GM18520 (cell line): ENCODE results near the gene RIPOR3.
"Not testable (repeated sequence)": the region's sequence is repeated elsewhere in the genome, so short reads cannot be mapped to it uniquely, and the experiment has no call there.

Experiments used
- ATAC-seq: cut with Tn5 transposase; IDR thresholded peaks from one replicate; pipeline ENCODE4 v1.9.1; 2021; ENCODE audit not compliant: unreplicated experiment

RIPOR3 gene

DNA sequence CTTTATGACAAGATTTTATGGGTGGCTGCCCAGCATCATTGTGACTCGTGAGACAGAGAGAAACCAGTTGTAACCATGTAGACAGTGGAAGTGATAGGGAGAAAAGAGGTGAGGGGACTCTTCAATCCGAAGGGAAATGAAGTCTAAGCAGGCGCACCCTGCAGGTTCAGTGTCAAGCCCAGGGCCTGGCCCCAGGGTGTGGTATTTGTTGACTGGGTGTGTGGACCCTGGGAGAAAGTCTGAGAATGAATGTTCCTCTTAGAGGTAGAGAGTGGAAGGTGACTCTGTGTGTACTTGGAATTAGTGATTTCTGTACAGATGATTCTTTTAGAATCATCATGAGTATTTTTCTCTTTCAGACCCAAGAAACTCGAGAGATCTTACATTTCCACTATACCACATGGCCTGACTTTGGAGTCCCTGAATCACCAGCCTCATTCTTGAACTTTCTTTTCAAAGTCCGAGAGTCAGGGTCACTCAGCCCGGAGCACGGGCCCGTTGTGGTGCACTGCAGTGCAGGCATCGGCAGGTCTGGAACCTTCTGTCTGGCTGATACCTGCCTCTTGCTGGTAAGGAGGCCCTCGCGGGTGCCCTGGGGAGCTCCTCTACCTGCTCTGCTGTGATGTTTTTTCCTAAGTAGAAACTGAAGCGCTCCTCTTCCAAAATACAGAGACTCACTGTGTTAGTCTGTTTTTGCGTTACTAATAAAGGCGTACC lies 113.1 kb downstream of the RIPOR3 start:
- ATAC-seq, result no peak

DNA sequence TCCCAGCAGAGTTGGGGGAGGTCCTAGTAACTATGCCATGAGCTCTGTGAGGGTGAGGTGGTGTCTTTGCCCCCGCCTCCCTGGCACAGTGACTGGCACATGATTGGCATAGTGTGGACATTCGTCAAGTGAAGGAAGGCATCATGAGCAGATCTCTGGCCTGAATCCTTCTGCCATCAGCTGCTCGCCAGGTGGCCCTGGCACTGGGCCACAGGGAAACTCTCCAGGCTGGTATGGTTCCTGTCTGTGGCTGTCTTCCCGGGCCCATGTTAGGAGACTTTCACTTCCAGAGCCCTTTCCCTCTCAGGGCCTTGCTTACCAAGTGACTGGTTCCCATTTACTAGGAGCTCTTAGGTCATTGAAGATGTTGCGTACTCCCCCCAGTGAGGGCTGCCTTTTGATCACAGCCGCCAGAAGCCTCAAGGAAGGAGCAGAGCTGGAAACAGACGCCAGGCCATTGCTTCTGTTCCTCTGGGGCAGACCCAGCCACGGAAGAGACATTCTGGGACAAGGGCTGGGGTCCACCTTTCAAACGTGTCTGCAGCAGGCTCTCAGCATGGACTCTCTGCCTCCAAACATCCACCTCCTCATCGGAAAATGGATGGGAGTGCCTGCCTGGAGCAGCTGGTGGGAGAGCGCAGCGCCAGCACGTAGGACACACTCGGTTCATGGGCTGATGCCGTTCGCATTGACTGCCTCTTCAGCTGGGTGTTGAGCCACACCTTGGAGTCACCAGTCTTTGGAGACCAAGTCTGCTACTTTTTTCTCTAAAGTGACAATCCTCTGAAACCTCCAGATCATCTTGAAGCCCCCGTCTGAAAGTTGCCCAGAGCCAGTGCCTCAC lies 113.9 kb downstream of the RIPOR3 start:
- no peak for ATAC-seq

DNA sequence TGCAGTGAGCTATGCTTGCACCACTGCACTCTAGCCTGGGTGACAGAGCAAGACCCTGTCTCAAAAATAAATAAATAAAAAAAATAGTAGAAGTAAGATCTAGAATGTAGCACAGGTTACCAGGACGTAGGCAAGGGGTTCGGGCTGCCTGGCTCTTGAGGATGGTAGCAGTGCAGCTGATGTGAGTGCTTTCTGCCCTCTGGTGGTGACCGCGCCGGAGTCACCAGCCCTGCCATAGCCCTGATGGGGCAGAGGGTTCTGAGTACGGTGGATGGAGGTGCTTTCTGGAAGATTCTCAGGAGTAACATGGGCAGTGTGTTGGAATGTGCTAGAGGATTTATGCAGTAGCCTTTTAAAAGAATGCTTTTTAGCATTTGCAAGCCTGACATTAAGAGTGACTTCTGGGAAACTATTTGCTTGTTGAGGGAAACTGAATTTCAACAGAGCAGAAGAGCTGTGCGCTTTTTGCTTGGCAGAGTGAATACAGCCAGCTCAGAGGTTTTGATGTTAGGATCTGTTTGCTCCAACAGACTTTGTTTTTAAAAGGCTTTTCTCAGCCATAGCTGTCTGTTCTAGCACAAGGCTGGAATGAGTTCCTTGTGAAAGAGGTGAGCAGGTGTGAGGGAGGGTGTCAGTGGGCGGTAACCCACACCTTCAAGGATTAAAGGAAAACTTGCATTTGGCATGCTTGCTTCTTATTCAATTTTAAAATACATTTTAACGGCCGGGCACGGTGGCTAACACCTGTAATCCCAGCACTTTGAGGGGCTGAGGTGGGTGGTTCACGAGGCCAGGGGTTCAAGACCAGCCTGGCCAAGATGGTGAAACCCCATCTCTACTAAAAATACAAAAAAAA lies 115.2 kb downstream of the RIPOR3 start:
- no peak for ATAC-seq

DNA sequence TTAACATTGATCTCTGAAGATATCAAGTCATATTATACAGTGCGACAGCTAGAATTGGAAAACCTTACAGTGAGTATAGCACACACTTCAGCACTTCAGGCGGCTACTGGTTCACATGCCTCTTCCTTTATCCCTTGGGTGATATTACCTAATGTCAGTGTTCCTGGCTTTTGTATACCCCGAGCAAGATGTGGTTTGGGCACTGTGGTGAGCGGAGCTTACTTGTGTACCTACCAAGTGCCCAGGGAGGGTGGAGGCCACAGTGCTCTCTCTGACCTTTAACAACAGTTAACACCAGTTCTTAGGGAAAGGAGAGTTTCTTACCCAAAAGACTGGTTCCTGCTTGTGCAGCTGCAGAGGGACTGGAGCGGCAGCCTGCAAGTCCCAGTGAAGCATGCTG lies 116.8 kb downstream of the RIPOR3 start:
- ATAC-seq, result no peak

DNA sequence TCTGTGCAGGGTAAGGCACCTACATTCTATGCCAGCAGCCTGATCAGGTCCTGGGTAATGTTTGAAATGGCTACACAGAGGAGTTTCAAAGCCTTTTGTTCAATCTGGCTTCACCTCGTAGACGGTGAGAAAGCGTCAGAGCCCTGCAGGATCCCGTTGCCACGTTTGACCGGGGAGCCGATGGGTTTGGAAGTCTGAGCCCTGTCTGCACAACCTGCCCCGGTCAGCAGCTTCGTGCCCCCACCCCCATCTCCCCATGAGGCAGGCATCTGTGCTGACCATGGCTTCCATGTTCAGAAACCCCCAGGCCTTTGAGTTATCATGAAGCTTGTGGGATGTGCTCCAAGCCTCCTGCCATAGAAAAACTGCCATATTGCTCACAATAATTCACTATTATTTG lies 117.2 kb downstream of the RIPOR3 start:
- ATAC-seq, result no peak

DNA sequence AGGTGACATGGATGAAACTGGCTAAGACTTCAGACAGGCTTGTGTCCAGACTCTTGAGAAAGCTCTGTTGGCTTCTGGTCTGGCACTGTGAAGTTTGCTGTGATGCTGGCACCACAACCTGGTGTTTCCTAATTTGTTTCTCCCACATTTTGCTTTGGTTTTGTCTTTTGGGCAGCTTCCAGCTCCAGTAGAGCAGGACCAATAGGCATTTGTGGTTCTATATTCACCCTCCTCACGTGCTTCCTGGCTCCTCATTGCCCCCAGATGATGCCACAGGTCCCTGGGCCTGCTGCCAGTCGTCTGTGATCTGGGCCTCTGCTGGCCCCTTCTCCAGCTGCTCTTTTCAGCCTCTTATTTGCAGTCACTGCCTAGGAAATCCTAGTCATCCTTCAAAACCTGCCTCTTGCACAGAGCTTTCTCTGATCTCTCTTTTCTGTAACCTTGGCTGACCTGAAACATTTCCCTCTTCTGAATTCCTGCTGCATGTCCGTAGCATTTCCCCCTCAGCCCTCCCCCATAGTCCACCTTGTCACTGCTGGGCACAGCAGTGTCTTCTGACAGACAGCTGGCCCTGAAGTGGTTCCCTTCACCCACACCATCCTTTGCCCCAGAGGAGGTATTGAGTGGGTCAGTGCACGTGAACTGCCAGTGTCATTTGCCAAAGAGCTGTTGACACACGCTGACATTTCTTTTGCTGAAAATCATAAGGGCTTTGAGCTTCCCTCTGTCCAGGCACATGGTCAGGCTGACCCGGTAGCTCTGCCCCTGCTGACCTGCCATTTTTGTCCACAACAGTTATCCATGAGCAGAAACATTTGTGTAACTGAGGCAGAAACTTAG lies 118.2 kb downstream of the RIPOR3 start:
- no peak for ATAC-seq

DNA sequence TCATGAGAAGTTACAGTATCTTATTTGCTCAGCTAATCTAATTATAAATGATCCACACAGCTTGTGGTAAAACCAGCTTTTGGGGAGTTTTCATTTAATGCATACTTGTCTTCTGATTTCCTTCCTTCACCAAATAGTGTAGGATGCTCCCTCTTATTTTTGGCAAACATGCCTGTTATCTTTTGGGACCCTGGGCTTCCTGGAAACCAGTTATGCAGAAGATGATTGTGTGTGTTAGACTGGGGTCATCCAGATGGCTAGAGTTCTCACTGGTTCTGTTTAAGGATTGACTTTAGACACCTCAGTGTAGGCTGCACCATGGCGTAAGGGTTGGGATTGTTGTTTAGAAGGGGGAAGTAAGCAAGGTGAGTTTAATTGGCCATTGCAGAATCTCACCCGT lies 119.9 kb downstream of the RIPOR3 start:
- ATAC-seq, result no peak

DNA sequence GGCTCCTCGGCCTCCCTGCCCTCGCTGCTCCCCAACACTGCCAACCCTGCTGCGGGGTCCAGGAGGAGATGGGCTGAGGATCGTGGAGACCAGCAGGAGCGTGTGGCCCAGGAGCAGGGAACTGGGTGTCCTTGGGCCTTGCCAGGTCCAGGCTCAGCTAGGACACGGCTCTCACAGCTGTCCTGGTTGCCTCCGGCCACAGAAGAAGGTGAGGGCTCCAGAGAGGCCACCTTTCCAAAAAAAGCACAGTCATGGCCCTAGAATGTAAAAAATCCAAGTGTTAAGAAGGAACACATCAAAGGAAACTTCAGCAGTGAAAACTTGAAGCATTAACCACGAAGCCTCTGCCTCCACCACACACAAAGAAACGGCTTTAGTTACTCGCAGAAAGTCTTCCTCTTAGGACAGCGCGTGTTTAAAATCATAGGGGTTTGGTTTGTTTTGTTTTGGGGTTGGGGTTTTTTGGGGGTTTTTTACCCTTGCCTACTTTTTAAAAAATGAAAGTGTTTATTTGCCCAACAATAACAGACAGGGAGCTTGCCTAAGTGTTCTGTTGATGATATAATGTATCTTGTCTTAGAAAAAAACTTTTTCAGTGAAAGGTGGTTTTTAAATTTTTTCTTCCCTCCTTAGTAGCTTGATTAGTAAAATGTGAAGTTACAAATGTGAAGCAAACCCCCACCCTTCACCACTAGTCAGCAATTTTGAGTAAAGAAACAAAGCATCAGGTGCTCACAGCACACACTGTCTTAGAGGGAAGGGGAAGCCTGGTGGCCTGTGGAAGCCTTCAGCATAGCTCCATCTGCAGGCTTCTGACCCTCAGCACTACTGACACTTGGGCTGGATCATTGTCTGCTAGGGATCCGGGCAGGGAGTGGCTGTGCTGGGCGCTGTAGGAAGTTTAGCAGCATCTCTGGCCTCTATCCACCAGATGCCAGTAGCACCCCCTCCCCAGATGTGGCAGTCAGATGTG lies 121.2 kb downstream of the RIPOR3 start:
- ATAC-seq, result peak; percentile 63

DNA sequence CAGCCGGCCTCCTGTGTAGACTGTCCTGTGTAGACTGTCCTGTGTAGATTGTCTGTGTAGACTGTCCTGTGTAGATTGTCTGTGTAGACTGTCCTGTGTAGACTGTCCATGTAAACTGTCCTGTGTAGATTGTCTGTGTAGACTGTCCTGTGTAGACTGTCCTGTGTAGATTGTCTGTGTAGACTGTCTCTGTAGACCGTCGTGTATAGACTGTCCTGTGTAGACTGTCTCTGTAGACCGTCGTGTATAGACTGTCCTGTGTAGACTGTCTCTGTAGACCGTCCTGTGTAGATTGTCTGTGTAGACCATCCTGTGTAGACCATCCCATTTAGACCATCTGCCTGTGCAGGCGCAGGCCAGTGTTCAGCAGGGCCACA lies 121.9 kb downstream of the RIPOR3 start:
- ATAC-seq, result not testable (repeated sequence)

DNA sequence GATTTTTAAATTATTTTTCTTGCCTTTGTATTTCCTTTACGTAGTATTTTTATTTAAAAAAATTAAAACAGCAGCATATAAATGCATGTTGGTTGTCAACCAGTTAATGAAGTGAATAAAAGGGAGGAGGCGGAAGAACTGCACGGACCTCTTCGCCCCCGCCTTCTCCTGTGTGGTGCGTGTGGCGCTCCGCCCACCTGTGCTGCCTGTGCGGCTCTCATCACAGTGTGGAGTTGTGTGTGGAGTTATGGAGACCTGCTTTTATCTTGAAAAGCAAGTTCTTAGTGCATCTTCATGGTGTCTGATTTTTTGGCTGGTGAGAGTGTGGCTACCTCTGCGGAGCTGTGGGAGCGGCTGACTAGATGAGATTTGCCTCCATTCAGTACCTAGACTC lies 122.8 kb downstream of the RIPOR3 start:
- ATAC-seq, result no peak

DNA sequence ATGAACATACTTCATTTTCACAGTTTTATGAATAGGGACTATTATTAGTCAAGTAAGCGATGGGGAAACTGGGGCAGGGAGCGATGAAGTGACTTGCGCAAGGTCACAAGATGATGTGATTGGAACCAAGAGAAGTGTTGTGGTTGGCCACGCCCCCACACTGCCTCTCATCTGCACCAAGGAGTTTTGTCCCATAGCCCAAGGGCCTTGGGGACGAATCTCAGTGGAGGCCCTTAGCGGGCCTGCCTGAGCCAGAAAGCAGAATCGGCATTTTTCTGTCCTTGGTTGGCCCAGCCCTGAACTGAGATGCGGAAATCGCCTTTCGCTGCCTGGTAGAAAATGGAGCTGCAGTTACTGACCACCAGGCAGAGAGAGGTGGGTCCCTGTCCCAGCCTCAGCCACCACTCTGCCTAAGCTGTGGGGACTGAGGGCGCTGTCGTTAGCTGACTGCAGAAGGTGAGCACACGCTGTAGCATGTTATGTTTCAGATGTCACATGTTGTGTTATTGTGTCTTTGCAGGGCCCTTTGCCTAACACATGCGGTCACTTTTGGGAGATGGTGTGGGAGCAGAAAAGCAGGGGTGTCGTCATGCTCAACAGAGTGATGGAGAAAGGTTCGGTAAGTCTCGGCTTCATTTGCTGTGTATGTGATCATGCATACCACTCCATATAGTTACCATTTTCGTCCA lies 123.3 kb downstream of the RIPOR3 start:
- no peak for ATAC-seq

DNA sequence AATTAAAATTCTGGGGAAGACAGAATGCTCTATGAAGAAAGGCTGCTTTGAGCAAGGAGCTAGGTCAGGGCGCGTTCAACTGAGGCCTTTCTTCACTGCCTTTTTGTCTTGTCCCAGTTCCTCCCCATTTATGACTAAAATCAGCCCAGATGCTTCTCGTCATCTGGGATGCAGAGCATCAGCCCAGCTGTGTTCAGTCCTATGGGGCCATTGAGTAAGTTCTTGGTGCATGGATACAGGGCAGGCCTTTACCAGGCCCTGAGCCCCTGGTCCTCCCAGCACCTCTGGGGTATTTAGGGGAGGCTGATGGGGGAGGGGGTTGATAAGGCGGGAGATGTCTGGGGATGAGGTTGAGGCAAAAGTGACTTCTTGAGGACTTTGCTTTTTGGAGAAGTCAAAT lies 125.5 kb downstream of the RIPOR3 start:
- ATAC-seq, result no peak

DNA sequence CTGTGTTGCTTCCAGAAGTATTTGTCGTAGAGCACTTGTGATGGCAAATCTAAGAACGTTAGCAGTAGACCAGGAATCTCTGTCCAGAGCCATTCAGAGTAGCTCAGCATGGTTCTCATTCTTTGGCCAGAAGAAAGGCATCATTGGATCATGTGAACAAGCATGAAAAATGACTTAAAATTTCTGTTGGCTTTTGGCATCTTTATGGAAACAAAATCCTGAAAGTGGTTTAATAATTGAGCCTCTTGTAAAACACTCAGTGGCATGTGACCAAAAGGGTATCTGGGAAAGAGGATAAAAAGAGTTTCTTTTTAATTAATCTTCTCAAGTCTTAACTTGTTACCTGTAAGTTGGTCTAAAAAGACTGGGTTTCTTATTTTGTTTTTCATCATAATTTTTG lies 126.0 kb downstream of the RIPOR3 start:
- no peak for ATAC-seq

DNA sequence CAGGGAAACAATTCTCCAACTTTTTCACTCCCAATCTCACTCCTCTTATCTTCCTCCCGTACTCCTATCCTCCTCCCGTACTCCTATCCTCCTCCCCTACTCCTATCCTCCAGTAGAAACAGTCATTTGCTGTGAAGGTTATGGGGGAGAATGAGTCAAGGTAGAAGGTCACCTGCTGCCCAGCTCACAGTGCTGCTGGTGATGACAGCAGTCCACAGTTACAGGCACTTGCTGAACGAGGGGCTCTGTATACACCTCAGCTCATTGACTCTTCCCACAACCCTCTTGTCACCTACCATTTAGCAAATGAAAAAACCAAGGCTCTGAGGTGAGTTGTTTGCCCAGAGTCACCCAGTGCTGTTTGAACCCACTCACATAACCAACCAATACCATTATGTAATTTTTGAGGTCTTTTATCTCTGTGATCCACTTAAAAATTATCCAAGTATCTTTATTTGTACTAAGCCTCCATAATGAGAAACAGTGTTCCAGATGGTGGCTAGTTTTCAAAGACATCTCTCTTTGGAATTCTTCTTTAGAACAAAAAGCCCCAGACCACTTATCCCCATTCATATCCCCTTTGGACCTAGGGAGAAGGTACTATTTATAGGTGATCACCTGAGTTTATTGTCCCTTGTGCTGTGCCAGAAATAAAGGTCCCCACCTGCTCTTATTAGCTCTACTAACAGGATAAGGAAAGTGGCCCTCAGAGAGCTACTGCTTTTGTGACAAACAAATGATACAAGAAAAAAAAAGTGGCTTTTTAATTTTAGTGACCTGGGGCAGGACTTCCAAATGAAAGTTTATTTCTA lies 128.0 kb downstream of the RIPOR3 start:
- ATAC-seq, result no peak

DNA sequence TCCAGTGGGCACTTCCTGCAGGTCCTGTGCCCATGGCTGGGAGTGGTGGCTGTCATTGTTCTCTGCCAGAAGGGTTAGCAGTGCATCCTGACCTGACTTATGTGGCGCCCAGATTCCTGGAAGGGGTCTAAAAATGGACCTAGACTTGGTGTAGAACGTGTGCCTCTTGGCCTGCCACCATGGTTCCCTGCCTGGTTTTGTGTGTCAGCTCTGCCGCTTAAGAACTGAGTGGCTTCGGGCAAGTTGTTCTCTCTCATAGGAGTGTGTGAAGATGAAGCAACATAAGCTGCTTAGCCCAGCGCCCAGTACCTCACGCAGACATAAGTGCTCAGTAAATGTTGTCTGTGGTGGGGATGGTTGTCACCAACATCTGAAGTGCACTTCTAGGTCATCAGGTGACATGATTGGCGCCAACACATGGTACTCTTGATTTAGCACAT lies 129.1 kb downstream of the RIPOR3 start:
- no peak for ATAC-seq

DNA sequence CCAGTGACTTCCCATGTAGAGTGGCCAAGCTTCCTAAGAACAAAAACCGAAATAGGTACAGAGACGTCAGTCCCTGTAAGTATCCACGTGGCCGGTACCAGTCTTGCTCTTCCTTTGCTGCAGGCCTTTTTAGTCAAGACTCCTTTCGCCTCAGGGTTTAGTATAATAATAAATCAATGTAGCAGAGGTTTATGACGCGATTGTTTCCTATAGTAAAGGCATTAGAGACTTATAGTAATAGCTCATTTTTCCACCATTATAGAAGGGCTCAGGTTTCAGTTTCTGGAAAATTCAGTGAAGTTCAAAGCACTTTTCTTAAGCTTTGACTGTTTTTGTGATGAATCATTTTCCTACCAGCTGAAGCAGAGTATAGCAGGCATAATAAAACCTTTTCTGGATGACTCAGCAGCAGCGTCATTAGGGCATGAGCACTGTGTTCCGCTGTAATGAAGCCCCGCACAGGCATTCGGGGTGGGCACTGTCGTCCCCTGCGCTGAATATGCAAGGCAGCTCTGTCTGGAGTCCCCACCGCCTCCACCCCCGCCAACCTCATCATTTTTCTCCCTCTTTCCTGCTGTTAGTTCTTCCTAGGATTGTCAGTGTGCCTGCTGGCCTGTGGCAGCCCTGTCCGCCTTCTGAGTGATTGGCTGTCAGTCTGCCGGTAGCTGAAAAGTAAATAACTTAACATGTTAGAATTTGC lies 129.8 kb downstream of the RIPOR3 start:
- no peak for ATAC-seq

DNA sequence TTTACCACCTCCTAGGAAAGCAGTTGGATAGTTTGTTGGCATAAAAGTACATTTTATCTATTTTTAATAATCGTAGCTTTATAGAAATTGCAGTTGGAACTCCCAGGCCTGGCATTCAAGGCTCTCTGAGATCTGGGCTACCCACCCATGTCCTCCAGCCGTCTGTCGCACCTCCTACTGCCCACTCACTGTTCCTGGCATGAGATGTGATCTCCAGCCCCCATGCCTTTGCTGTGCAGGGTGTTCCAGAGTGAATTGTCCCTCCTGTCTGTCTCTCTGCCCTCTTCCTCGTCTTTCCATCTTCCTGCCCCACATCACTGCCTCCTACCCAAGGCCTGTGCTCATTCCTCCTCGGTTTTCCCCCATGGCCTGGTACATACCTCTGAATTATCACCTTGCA lies 130.5 kb downstream of the RIPOR3 start:
- no peak for ATAC-seq
